SK-N-SH treated with all-trans-retinoic acid at 6 μM for 48 hours (cell line): Measurements from ENCODE around the gene NOTUM.

Experiments used
- CREB5 ChIP-seq: fragments of 250-450 bp; sonication (Bioruptor Pico); IDR thresholded peaks from 2 replicates; pipeline ENCODE4 v1.5.1; 2020; ENCODE audit warnings: low read depth, mild to moderate bottlenecking, moderate library complexity
- GLIS3 ChIP-seq: fragments of 250-450 bp; sonication (Bioruptor Pico); IDR thresholded peaks from 2 replicates; pipeline ENCODE4 v1.5.0; 2020; ENCODE audit warnings: mild to moderate bottlenecking, moderate library complexity
- PPARA ChIP-seq: fragments of 250-450 bp; sonication (Bioruptor Pico); IDR thresholded peaks from 2 replicates; pipeline ENCODE4 v1.5.0; 2020; ENCODE audit warnings: mild to moderate bottlenecking, borderline replicate concordance
- TSHZ2 ChIP-seq: fragments of 250-450 bp; sonication (Bioruptor Pico); IDR thresholded peaks from 2 replicates; pipeline ENCODE4 v1.5.0; 2020; ENCODE audit warnings: mild to moderate bottlenecking, moderate library complexity
- ZC3H10 ChIP-seq: fragments of 250-450 bp; sonication (Bioruptor Pico); IDR thresholded peaks from 2 replicates; pipeline ENCODE4 v1.5.1; 2021; ENCODE audit warnings: mild to moderate bottlenecking, moderate library complexity

- TF ChIP-seq GLIS3 (CRISPR knock-in tag) (no peak), CREB5 (CRISPR knock-in tag) (no peak), ZC3H10 (CRISPR knock-in tag) (no peak), PPARA (no peak), TSHZ2 (CRISPR knock-in tag) (no peak)
Measured at GRCh38 chr17:81967244-81967532, 6.2 kb upstream of the NOTUM start.
